ENCODE results near the gene IFI16. TPM values are rescaled to one million over a fixed set of nuclear protein-coding genes. Genes with fewer than 3 reads are reported as not detected.

IFI16 gene
- total RNA-seq, 1 experiment from 2014 or later: 31.3 TPM

DNA sequence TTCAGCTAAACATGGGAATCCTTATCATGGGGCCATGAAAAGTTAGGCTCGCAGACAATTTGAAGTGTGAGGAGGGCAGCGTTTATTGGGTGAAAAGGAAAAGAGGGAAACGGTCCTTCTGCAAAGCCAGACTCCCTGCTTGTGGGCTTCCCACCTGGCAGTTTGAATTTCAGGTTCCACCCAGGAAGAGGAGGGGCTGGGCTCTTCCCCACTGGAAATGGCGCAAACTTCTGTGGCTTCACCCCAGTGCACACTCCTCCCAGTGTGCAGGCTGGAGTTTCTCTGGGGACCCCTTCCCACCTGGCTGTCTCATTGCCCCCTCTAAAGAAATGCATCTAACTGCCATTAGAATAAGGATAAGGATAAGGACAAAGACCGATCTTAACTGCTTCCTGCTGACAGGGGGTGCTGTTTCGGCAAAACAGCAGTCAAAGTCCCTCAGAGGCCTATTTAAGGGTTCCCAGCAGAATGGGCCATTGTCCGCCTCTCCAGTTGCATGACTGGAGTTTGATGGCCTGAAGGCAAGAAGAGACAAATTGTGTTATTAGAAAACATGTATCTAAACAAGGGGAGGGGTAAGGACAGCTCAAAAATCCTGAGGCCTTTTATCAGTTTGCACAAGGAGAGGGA, 46.5 kb downstream of the IFI16 start:
- Histone ChIP-seq H3K27ac (no peak overlapping the region), H3K4me3 (no peak overlapping the region), H3K79me2 (ENCODE audit: low read depth) (no peaks in the 10 kb centered on the region), H3K27me3 (ENCODE audit: insufficient read depth, low read depth) (0 out of 2 replicates have a peak, but pooled peaks cover 9% of the 10 kb centered on the region), H4K20me1 (ENCODE audit: insufficient read depth) (no peaks in the 10 kb centered on the region), H2AFZ (no peak overlapping the region), H3F3A (ENCODE audit: insufficient read depth, low read depth) (no peaks in the 10 kb centered on the region), H3K9me2 (ENCODE audit: insufficient read depth) (no peaks in the 10 kb centered on the region), H3K9me3 (ENCODE audit: insufficient read depth, low read depth) (no peaks in the 10 kb centered on the region), H3K4me1 (replicated peaks; ENCODE audit: insufficient read depth) (no peaks in the 10 kb centered on the region), H3K4me2 (no peak overlapping the region), H3K36me3 (ENCODE audit: low read depth) (no peaks in the 10 kb centered on the region)
- no peak for TF ChIP-seq CTCF (conservative IDR thresholded peaks at IDR 0.05)
- no peak for TF ChIP-seq EZH2 (IDR thresholded peaks at IDR 0.05; ENCODE audit: low read depth)
- ChIA-PET CTCF (no interaction called here), POLR2A (ENCODE audit: unreplicated experiment) (no interaction called here)
- no peak for DNase-seq
- intact Hi-C loops (cut with micrococcal nuclease; ENCODE audit: unreplicated experiment): no loop called here
- BruUV-seq (replicated peaks): no TSS peak

DNA sequence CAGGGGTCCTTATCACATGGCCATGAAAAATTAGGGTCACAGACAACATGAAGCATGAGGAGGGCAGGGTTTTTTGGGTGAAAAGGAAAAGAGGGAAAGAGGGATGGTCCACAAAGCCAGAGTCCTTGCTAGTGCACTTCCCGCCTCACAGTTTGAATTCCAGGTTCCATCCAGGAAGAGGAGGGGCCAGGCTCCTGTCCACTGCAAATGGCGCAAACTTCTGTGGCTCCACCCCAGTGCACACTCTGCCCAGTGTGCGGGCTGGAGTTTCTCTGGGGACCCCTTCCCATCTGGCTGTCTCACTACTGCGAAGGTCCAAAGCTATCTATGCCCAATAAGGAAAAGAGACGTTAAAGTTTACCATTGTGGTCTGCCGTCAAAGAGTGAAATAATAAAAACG, 49.0 kb downstream of the IFI16 start:
- no peaks in the 10 kb centered on the region for H3K9me3 ChIP-seq (ENCODE audit: insufficient read depth, low read depth)
- no peaks in the 10 kb centered on the region for H3K36me3 ChIP-seq (ENCODE audit: low read depth)
- intact Hi-C loops (cut with micrococcal nuclease; ENCODE audit: unreplicated experiment): no loop called here
- H3K4me3 ChIP-seq: no peak overlapping the region
- CTCF ChIA-PET: no interaction called here
- no peak overlapping the region for H3K27ac ChIP-seq
- no peaks in the 10 kb centered on the region for H3K79me2 ChIP-seq (ENCODE audit: low read depth)
- DNase-seq: no peak
- no TSS peak for BruUV-seq (replicated peaks)
- no peaks in the 10 kb centered on the region for H3F3A ChIP-seq (ENCODE audit: insufficient read depth, low read depth)
- H2AFZ ChIP-seq: no peak overlapping the region
- POLR2A ChIA-PET (ENCODE audit: unreplicated experiment): no interaction called here
- TF ChIP-seq EZH2 (IDR thresholded peaks at IDR 0.05; ENCODE audit: low read depth) (no peak), CTCF (conservative IDR thresholded peaks at IDR 0.05) (no peak)
- no peaks in the 10 kb centered on the region for H3K4me1 ChIP-seq (replicated peaks; ENCODE audit: insufficient read depth)
- H4K20me1 ChIP-seq (ENCODE audit: insufficient read depth): no peaks in the 10 kb centered on the region
- no peak overlapping the region for H3K4me2 ChIP-seq
- peaks cover 22% of the 10 kb centered on the region; the same call in 1 of the 2 replicates for H3K27me3 ChIP-seq (ENCODE audit: insufficient read depth, low read depth)
- no peaks in the 10 kb centered on the region for H3K9me2 ChIP-seq (ENCODE audit: insufficient read depth)

GRCh38 chr1:159065106-159065505, 55.4 kb downstream of the IFI16 start:
- no peak for DNase-seq
- H3K27me3 ChIP-seq (ENCODE audit: insufficient read depth, low read depth): peaks cover 28% of the 10 kb centered on the region; the same call in 1 of the 2 replicates
- ChIA-PET POLR2A (ENCODE audit: unreplicated experiment) (no interaction called here), CTCF (no interaction called here)
- no peak overlapping the region for H3K4me3 ChIP-seq
- no TSS peak for BruUV-seq (replicated peaks)
- H2AFZ ChIP-seq: no peak overlapping the region
- H4K20me1 ChIP-seq (ENCODE audit: insufficient read depth): no peaks in the 10 kb centered on the region
- H3K4me2 ChIP-seq: no peak overlapping the region
- H3K9me3 ChIP-seq (ENCODE audit: insufficient read depth, low read depth): no peaks in the 10 kb centered on the region
- no peaks in the 10 kb centered on the region for H3F3A ChIP-seq (ENCODE audit: insufficient read depth, low read depth)
- H3K36me3 ChIP-seq (ENCODE audit: low read depth): no peaks in the 10 kb centered on the region
- no peaks in the 10 kb centered on the region for H3K79me2 ChIP-seq (ENCODE audit: low read depth)
- TF ChIP-seq CTCF (conservative IDR thresholded peaks at IDR 0.05) (no peak), EZH2 (IDR thresholded peaks at IDR 0.05; ENCODE audit: low read depth) (no peak)
- no peaks in the 10 kb centered on the region for H3K4me1 ChIP-seq (replicated peaks; ENCODE audit: insufficient read depth)
- no peak overlapping the region for H3K27ac ChIP-seq
- no peaks in the 10 kb centered on the region for H3K9me2 ChIP-seq (ENCODE audit: insufficient read depth)
- intact Hi-C loops (cut with micrococcal nuclease; ENCODE audit: unreplicated experiment): no loop called here

All from PC-9 (cell line).